ENCODE data around the gene CS.

Gene CS

GRCh38 chr12:56229082-56229481 lies 71.0 kb downstream of the CS start:
- H3K4me3 ChIP-seq (ENCODE audit: low read length) = no peak overlapping the region
- peaks cover 12% of the 10 kb centered on the region for H3K79me2 ChIP-seq (ENCODE audit: control insufficient read depth, low read length)
- H3F3A ChIP-seq (ENCODE audit: control insufficient read depth, insufficient read depth) = no peaks in the 10 kb centered on the region
- H3K27me3 ChIP-seq (ENCODE audit: control insufficient read depth, low read length) = no peaks in the 10 kb centered on the region
- H3K4me1 ChIP-seq (ENCODE audit: control insufficient read depth, low read length) = peaks cover 13% of the 10 kb centered on the region
- TF ChIP-seq, protein P1, sequence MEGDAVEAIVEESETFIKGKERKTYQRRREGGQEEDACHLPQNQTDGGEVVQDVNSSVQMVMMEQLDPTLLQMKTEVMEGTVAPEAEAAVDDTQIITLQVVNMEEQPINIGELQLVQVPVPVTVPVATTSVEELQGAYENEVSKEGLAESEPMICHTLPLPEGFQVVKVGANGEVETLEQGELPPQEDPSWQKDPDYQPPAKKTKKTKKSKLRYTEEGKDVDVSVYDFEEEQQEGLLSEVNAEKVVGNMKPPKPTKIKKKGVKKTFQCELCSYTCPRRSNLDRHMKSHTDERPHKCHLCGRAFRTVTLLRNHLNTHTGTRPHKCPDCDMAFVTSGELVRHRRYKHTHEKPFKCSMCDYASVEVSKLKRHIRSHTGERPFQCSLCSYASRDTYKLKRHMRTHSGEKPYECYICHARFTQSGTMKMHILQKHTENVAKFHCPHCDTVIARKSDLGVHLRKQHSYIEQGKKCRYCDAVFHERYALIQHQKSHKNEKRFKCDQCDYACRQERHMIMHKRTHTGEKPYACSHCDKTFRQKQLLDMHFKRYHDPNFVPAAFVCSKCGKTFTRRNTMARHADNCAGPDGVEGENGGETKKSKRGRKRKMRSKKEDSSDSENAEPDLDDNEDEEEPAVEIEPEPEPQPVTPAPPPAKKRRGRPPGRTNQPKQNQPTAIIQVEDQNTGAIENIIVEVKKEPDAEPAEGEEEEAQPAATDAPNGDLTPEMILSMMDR (IDR thresholded peaks at IDR 0.05; ENCODE audit: low read depth, low read length, poor library complexity, severe bottlenecking) = no peak
- no peak for TF ChIP-seq EZH2phosphoT487 (IDR thresholded peaks at IDR 0.05; ENCODE audit: borderline replicate concordance, low read length)
- H3K27ac ChIP-seq (ENCODE audit: low read depth, low read length) = no peak overlapping the region
- no peaks in the 10 kb centered on the region for H3K9me2 ChIP-seq (replicated peaks; ENCODE audit: control insufficient read depth, low read length)
- no peaks in the 10 kb centered on the region for H4K20me1 ChIP-seq (ENCODE audit: control insufficient read depth, insufficient read depth, low read depth, low read length)
- no peaks in the 10 kb centered on the region for H3K9me3 ChIP-seq (ENCODE audit: control insufficient read depth, insufficient read depth, low read length)
- no peak overlapping the region for H3K4me2 ChIP-seq (ENCODE audit: low read length)
- peaks cover 11% of the 10 kb centered on the region for H3K36me3 ChIP-seq (ENCODE audit: control insufficient read depth, low read length)

DNA sequence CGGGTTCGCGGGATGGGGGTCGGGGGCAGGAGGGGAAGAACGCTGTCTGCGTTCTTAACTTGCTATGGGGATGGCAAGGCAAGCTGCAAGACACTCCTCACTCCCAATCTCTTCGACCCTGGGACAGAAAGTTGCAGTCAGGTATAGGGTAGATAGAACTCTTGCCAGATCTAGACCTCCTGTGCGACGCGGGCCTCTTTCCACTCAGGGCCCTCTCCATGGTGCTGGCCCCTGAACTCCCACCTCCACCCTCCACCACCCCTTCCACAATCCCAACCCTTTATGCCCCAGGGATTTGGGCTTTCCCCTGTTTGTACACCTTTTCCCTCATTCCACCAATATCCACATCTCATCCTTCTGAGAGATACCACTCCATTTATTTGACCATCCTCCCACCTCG lies 75.2 kb downstream of the CS start:
- H3K27me3 ChIP-seq (ENCODE audit: control insufficient read depth, low read length) = no peaks in the 10 kb centered on the region
- no peak overlapping the region for H3K27ac ChIP-seq (ENCODE audit: low read depth, low read length)
- H3K9me3 ChIP-seq (ENCODE audit: control insufficient read depth, insufficient read depth, low read length) = no peaks in the 10 kb centered on the region
- no peaks in the 10 kb centered on the region for H4K20me1 ChIP-seq (ENCODE audit: control insufficient read depth, insufficient read depth, low read depth, low read length)
- H3K4me3 ChIP-seq (ENCODE audit: low read length) = peak overlapping the region; percentile 87
- H3F3A ChIP-seq (ENCODE audit: control insufficient read depth, insufficient read depth) = peaks cover 5% of the 10 kb centered on the region
- peaks cover 13% of the 10 kb centered on the region for H3K36me3 ChIP-seq (ENCODE audit: control insufficient read depth, low read length)
- TF ChIP-seq, protein P1 (IDR thresholded peaks at IDR 0.05; ENCODE audit: low read depth, low read length, poor library complexity, severe bottlenecking) = no peak
- no peak for TF ChIP-seq EZH2phosphoT487 (IDR thresholded peaks at IDR 0.05; ENCODE audit: borderline replicate concordance, low read length)
- H3K4me1 ChIP-seq (ENCODE audit: control insufficient read depth, low read length) = peaks cover 37% of the 10 kb centered on the region
- no peaks in the 10 kb centered on the region for H3K9me2 ChIP-seq (replicated peaks; ENCODE audit: control insufficient read depth, low read length)
- H3K4me2 ChIP-seq (ENCODE audit: low read length) = peak overlapping the region; percentile 95
- peaks cover 30% of the 10 kb centered on the region for H3K79me2 ChIP-seq (ENCODE audit: control insufficient read depth, low read length)

DNA sequence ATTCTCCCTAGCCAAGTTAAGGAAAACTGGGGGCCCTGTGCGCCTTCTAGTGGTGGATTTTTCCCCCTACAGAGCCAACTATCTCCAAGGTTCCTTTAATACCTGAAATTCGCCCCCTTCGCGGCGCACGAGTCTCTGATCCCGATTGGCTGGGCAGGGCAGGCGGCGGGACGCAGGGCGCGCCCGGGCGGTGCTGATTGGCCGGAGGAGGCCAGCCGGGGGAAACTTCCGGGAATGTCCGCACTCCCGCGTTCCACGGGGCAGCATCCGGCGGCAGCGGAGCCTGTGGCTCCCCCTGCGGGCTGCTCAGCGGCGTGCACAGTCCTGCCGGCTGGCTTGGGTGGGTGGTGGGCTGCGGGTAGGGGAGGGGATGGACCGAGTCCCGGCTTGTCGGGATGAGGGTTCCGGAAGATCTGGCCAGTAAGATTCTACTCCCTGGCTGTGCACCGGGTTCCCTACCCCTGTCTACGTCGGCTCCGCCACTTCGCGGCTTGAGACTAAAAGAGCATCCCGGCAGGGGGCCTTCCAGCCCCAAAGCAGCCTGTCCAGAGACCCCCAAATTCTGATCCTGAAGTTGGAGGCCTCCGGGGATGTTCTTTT lies 75.9 kb downstream of the CS start, which contains the start of gene NABP2:
NABP2 (plus strand) TSS at position 241 of the 600 bp plus-strand sequence. CDS start 515 bp downstream, outside the sequence.
- Histone ChIP-seq H3K4me1 (ENCODE audit: control insufficient read depth, low read length) (peaks cover 38% of the 10 kb centered on the region), H3K27ac (ENCODE audit: low read depth, low read length) (peak within 1 kb of the TSS; percentile 26), H3K4me2 (ENCODE audit: low read length) (peak within 1 kb of the TSS; percentile 95), H4K20me1 (ENCODE audit: control insufficient read depth, insufficient read depth, low read depth, low read length) (no peaks in the 10 kb centered on the region), H3K9me2 (replicated peaks; ENCODE audit: control insufficient read depth, low read length) (no peaks in the 10 kb centered on the region), H3K4me3 (ENCODE audit: low read length) (peak within 1 kb of the TSS; percentile 87), H3K79me2 (ENCODE audit: control insufficient read depth, low read length) (peaks cover 37% of the 10 kb centered on the region), H3K9me3 (ENCODE audit: control insufficient read depth, insufficient read depth, low read length) (no peaks in the 10 kb centered on the region), H3K36me3 (ENCODE audit: control insufficient read depth, low read length) (peaks cover 13% of the 10 kb centered on the region), H3F3A (ENCODE audit: control insufficient read depth, insufficient read depth) (peaks cover 5% of the 10 kb centered on the region), H3K27me3 (ENCODE audit: control insufficient read depth, low read length) (no peaks in the 10 kb centered on the region)
- no peak for TF ChIP-seq EZH2phosphoT487 (IDR thresholded peaks at IDR 0.05; ENCODE audit: borderline replicate concordance, low read length)
- TF ChIP-seq, protein P1 (IDR thresholded peaks at IDR 0.05; ENCODE audit: low read depth, low read length, poor library complexity, severe bottlenecking) = peak; percentile 98
